Measurements from ENCODE around the gene CYP26C1.
A peak's percentile ranks its signal among the peaks of the same experiment; 100 is the strongest.
"Not testable (repeated sequence)": the region's sequence is repeated elsewhere in the genome, so short reads cannot be mapped to it uniquely, and the experiment has no call there.

Gene CYP26C1

DNA sequence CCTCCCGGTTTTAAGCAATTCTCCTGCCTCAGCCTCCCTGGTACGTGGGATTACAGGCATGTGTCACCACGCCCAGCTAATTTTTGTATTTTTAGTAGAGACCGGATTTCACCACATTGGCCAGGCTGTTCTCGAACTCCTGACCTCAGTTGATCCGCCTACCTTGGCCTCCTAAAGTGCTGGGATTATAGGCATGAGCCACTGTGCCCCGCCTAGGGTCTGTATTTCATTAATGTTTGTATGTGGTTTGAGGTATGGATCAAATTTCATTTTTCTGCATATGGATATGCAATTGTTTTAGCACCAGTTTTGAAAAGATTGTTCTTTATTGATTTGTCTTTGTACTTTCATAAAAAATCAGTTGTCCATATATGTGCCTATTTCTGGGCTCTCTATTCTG is 39.1 kb downstream of the CYP26C1 start:
- no peak for DNase-seq
- intact Hi-C loops (cut with DNase I) = no loop called here

DNA sequence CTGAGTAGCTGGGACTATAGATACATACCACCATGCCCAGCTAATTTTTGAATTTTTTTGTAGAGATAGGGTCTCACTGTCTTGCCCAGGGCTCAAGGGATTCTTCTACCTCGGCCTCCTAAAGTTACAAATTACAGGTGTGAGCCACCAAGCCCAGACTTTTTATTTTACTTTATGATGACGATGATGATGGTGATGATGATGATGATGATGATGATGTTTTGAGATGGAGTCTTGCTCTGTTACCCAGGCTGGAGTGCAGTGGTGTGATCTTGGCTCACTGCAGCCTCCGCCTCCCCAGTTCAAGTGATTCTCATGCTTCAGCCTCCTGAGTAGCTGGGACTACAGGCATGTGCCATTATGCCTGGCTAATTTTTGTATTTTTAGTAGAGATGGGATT is 40.5 kb downstream of the CYP26C1 start:
- DNase-seq; intact Hi-C loops (cut with DNase I): not testable (repeated sequence)

DNA sequence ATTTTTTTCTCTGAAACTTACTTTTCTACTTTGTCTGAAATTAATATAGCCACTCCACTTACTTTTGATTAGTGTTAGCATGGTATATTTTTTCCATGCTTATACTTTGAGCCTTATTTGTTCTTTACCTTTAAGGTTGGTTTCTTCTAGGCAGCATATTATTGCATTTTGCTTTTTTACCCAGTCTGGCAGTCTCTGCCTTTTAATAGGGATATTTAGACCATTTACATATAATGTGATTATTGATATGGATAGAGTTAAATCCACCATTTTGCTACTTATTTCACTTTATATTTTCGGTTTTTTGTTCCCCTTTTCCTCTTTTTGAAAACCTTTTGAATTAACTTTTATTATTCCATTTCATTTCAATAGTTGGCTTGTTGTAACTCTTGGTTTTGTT is 43.4 kb downstream of the CYP26C1 start:
- DNase-seq = no peak
- intact Hi-C loops (cut with DNase I) = no loop called here

DNA sequence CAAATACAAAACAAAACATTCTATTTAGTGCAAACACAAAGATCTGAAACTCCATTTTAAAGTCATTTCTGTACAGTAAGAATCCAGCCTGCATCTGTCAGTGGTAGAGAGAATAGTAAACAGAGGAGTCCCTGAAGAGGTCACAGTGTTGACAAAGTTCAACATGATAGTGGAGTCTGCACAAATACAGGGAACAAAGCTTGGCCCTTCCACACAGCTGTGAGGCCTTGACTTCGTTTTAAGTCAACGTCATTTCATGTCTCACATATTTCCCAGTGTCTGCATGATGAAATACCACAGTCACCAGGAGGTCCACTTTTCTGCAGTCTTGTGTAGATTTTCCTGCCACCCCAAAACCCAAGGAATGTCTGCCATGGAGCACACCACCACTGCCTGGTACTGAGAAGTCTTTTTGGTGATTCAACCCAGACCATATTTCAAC is 46.1 kb downstream of the CYP26C1 start:
- DNase-seq = no peak
- intact Hi-C loops (cut with DNase I) = no loop called here

DNA sequence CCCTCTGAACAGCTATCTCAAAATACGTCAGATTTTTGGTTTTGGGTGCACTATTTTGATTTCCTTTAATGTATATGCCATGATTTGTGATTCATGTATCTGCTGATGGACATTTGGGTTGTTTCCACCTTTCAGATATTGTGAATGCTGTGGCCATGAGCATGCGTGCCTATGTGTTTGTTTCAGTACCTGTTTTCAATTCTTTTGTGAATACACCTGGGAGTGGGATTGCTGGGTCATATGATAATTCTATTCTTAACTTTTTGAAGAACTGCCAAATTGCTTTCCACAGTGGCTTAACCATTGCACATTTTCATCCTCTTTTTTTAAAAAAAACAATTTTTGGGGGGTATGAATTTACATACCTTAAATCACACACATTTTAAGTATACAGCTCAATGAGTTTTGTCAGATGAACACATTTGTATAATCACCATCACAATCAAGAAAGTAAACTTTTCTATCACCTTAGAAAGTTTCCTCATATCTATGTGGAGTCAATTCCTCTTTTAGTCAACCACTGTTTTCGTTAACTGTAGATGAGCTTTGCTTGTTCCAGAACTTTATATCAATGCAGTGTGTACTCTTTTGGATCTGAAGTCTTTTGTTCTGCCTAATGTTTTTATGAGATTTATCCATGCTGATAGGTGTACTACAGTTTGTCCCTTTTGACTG is 50.0 kb downstream of the CYP26C1 start:
- DNase-seq = no peak
- intact Hi-C loops (cut with DNase I) = no loop called here

DNA sequence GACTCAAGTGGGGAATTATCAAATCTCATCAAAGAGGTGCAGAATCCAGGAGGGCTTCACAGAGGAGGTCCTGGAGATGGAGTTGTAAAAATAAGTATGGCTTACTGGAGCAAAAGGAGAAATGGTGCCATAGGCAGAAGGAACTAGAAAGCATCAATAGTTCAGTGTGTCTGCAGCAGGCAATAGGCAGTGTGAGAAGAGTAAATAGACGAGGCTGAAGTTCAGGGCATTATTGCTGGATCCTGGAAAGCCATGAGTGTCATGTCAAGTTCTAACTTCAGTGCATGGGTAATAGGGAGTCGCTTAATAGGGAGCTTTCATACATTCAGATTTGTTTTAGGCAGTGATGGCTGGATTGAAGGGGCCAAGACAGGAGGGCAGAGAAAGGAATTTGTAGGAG is 52.4 kb downstream of the CYP26C1 start:
- no peak for DNase-seq
- intact Hi-C loops (cut with DNase I) = no loop called here

DNA sequence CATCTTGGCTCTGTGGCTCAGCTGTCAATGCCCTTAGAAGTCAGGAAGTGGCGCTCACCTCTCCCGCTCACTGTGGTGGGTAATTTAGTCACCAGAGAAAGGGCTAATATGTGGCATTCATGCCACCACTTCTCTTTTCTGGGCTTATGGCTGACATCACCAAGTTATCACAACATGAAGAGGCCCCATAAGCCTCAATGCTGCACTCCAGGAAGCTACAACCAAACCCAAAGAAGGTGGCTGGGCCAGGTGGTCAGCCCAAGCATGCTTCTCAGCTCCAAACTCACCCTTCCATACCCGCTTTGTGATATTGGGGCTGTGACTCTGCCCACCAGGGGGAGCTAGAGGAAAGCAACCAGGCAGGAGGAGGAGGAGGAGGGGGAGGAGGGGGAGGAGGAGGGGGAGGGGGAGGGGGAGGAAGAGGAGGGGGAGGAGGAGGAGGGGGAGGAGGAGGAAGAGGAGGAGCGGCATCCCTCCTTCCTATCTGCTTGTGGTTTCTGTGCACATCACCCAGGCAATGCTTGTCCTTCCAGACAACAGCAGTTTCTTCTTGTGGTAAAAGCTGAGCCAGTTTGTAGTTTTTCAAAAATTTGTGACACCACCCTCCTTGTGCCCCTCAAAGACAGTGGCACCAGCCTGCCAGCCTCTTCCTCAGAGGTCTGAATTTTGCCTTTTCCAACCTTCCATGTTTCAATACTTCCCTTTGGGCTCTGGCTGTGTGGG is 55.2 kb downstream of the CYP26C1 start:
- intact Hi-C loops (cut with DNase I) = no loop called here
- peak in 6 of 10 donors; percentile 19 to 87 (median 38) for DNase-seq

All from posterior cingulate gyrus (tissue), 11 donors.